GM21423 (cell line): Measurements from ENCODE around the gene SIN3A.
"Not testable (repeated sequence)": the region's sequence is repeated elsewhere in the genome, so short reads cannot be mapped to it uniquely, and the experiment has no call there.

Experiments
- ATAC-seq: cut with Tn5 transposase; IDR thresholded peaks from one replicate; pipeline ENCODE4 v1.9.1; 2021; ENCODE audit warnings: mild to moderate bottlenecking, moderate library complexity; ENCODE audit not compliant: unreplicated experiment

SIN3A gene

GRCh38 chr15:75450307-75451201 lies 936 bp downstream of the SIN3A start:
- ATAC-seq, result peak; percentile 20

- ATAC-seq, result no peak
Measured at GRCh38 chr15:75449585-75450306, 1.7 kb downstream of the SIN3A start.

GRCh38 chr15:75448171-75448570 lies 3.3 kb downstream of the SIN3A start:
- not testable (repeated sequence) for ATAC-seq

- no peak for ATAC-seq
Measured at GRCh38 chr15:75446151-75446550, 5.3 kb downstream of the SIN3A start.

- not testable (repeated sequence) for ATAC-seq
Measured at GRCh38 chr15:75445324-75445723, 6.2 kb downstream of the SIN3A start.

GRCh38 chr15:75443972-75444453 lies 7.5 kb downstream of the SIN3A start:
- ATAC-seq, result not testable (repeated sequence)

GRCh38 chr15:75437721-75438120 lies 13.8 kb downstream of the SIN3A start:
- ATAC-seq, result no peak

GRCh38 chr15:75436881-75437280 lies 14.6 kb downstream of the SIN3A start:
- ATAC-seq, result no peak

GRCh38 chr15:75431682-75432081 lies 19.8 kb downstream of the SIN3A start:
- ATAC-seq, result no peak

- no peak for ATAC-seq
Measured at GRCh38 chr15:75431270-75431669, 20.2 kb downstream of the SIN3A start.

- ATAC-seq, result no peak
Measured at GRCh38 chr15:75430259-75430658, 21.2 kb downstream of the SIN3A start.

- ATAC-seq, result no peak
Measured at GRCh38 chr15:75428152-75428551, 23.3 kb downstream of the SIN3A start.

- ATAC-seq, result no peak
Measured at GRCh38 chr15:75425966-75426500, 25.5 kb downstream of the SIN3A start.

GRCh38 chr15:75422554-75422953 lies 28.9 kb downstream of the SIN3A start:
- no peak for ATAC-seq

GRCh38 chr15:75420698-75421097 lies 30.8 kb downstream of the SIN3A start:
- no peak for ATAC-seq

- ATAC-seq, result no peak
Measured at GRCh38 chr15:75416584-75416983, 34.9 kb downstream of the SIN3A start.

GRCh38 chr15:75410196-75410595 lies 41.3 kb downstream of the SIN3A start:
- no peak for ATAC-seq

- ATAC-seq, result no peak
Measured at GRCh38 chr15:75407083-75407482, 44.4 kb downstream of the SIN3A start.

GRCh38 chr15:75403892-75404291 lies 47.6 kb downstream of the SIN3A start:
- ATAC-seq, result no peak

- no peak for ATAC-seq
Measured at GRCh38 chr15:75397494-75397893, 54.0 kb downstream of the SIN3A start.

GRCh38 chr15:75389791-75390382 lies 61.6 kb downstream of the SIN3A start:
- ATAC-seq, result no peak
